ENCODE results near the gene CCDC116. TPM values are rescaled to one million over a fixed set of nuclear protein-coding genes. Genes with fewer than 3 reads are reported as not detected.
"Not testable (repeated sequence)": the region's sequence is repeated elsewhere in the genome, so short reads cannot be mapped to it uniquely, and the experiment has no call there.

CCDC116 gene
- total and polyA plus RNA-seq, 3 experiments from 2014 or later: 0.48 to 0.51 TPM; not detected in 1

GRCh38 chr22:21677606-21678443, 45.3 kb downstream of the CCDC116 start:
- no peak overlapping the region for H3K4me3 ChIP-seq (ENCODE audit: low read length)
- peak overlapping the region in 2 of 8 donors; percentile 73 to 81 for H3K27ac Mint-ChIP-seq
- H3K36me3 ChIP-seq (ENCODE audit: insufficient read depth, low read length): peaks cover 31% of the 10 kb centered on the region
- H3K27me3 ChIP-seq (ENCODE audit: insufficient read depth, low read length, poor library complexity, severe bottlenecking): no peaks in the 10 kb centered on the region
- CTCF ChIA-PET: no interaction called here
- no peaks in the 10 kb centered on the region for H3K4me1 ChIP-seq (ENCODE audit: insufficient read depth, low read length)
- POLR2A ChIA-PET: no interaction called here
- H3K27ac ChIP-seq (ENCODE audit: low read depth, low read length): no peak overlapping the region
- H3K27me3 Mint-ChIP-seq: no peaks in the 10 kb centered on the region
- H3K9me3 ChIP-seq (ENCODE audit: low read length): no peaks in the 10 kb centered on the region
- DNase-seq: no peak
- H3K4me1 Mint-ChIP-seq: peaks cover 0 to 3% (median 0%) of the 10 kb centered on the region in 3 donors
- H3K9me3 Mint-ChIP-seq: no peaks in the 10 kb centered on the region
- H3K4me3 Mint-ChIP-seq: no peak overlapping the region
- peaks cover 3 to 76% (median 12%) of the 10 kb centered on the region in 3 donors for H3K36me3 Mint-ChIP-seq

GRCh38 chr22:21678842-21679241, 46.3 kb downstream of the CCDC116 start:
- H3K4me1 ChIP-seq (ENCODE audit: insufficient read depth, low read length); CTCF ChIA-PET; H3K9me3 ChIP-seq (ENCODE audit: low read length); DNase-seq; H3K9me3 Mint-ChIP-seq; H3K4me1 Mint-ChIP-seq; H3K27ac ChIP-seq (ENCODE audit: low read depth, low read length); H3K4me3 Mint-ChIP-seq; H3K27me3 Mint-ChIP-seq; H3K4me3 ChIP-seq (ENCODE audit: low read length); POLR2A ChIA-PET; H3K27me3 ChIP-seq (ENCODE audit: insufficient read depth, low read length, poor library complexity, severe bottlenecking): not testable (repeated sequence)
- Mint-ChIP-seq H3K27ac (peak overlapping the region in 2 of 8 donors; percentile 21 to 24), H3K36me3 (peaks cover 0 to 73% (median 14%) of the 10 kb centered on the region in 3 donors)
- peaks cover 28% of the 10 kb centered on the region for H3K36me3 ChIP-seq (ENCODE audit: insufficient read depth, low read length)

GRCh38 chr22:21679383-21679782, 46.8 kb downstream of the CCDC116 start:
- H3K4me3 ChIP-seq (ENCODE audit: low read length): no peak overlapping the region
- Mint-ChIP-seq H3K4me3 (no peak overlapping the region), H3K27me3 (no peaks in the 10 kb centered on the region), H3K4me1 (peaks cover 0 to 3% (median 0%) of the 10 kb centered on the region in 3 donors), H3K9me3 (no peaks in the 10 kb centered on the region), H3K36me3 (peaks cover 0 to 68% (median 14%) of the 10 kb centered on the region in 3 donors), H3K27ac (no peak overlapping the region)
- H3K27ac ChIP-seq (ENCODE audit: low read depth, low read length): no peak overlapping the region
- peaks cover 26% of the 10 kb centered on the region for H3K36me3 ChIP-seq (ENCODE audit: insufficient read depth, low read length)
- no peaks in the 10 kb centered on the region for H3K4me1 ChIP-seq (ENCODE audit: insufficient read depth, low read length)
- no peaks in the 10 kb centered on the region for H3K9me3 ChIP-seq (ENCODE audit: low read length)
- H3K27me3 ChIP-seq (ENCODE audit: insufficient read depth, low read length, poor library complexity, severe bottlenecking): no peaks in the 10 kb centered on the region
- no peak for DNase-seq
- CTCF ChIA-PET: no interaction called here
- POLR2A ChIA-PET: no interaction called here

- Mint-ChIP-seq H3K27ac (peak overlapping the region in 4 of 8 donors; percentile 12 to 96 (median 40)), H3K4me3 (no peak overlapping the region), H3K27me3 (no peaks in the 10 kb centered on the region), H3K9me3 (no peaks in the 10 kb centered on the region), H3K4me1 (peaks cover 0 to 3% (median 0%) of the 10 kb centered on the region in 3 donors), H3K36me3 (peaks cover 0 to 67% (median 13%) of the 10 kb centered on the region in 3 donors)
- DNase-seq: no peak
- no peaks in the 10 kb centered on the region for H3K27me3 ChIP-seq (ENCODE audit: insufficient read depth, low read length, poor library complexity, severe bottlenecking)
- H3K9me3 ChIP-seq (ENCODE audit: low read length): no peaks in the 10 kb centered on the region
- H3K4me1 ChIP-seq (ENCODE audit: insufficient read depth, low read length): no peaks in the 10 kb centered on the region
- no peak overlapping the region for H3K4me3 ChIP-seq (ENCODE audit: low read length)
- CTCF ChIA-PET: no interaction called here
- no peak overlapping the region for H3K27ac ChIP-seq (ENCODE audit: low read depth, low read length)
- POLR2A ChIA-PET: no interaction called here
- H3K36me3 ChIP-seq (ENCODE audit: insufficient read depth, low read length): peaks cover 21% of the 10 kb centered on the region
Observed at GRCh38 chr22:21680830-21681565, 48.4 kb downstream of the CCDC116 start.

- CTCF ChIA-PET: no interaction called here
- DNase-seq: no peak
- no peaks in the 10 kb centered on the region for H3K27me3 ChIP-seq (ENCODE audit: insufficient read depth, low read length, poor library complexity, severe bottlenecking)
- peaks cover 0 to 68% (median 10%) of the 10 kb centered on the region in 3 donors for H3K36me3 Mint-ChIP-seq
- H3K9me3 ChIP-seq (ENCODE audit: low read length): no peaks in the 10 kb centered on the region
- H3K4me3 Mint-ChIP-seq: no peak overlapping the region
- H3K4me1 ChIP-seq (ENCODE audit: insufficient read depth, low read length): no peaks in the 10 kb centered on the region
- no peaks in the 10 kb centered on the region for H3K27me3 Mint-ChIP-seq
- H3K4me3 ChIP-seq (ENCODE audit: low read length): no peak overlapping the region
- no peak overlapping the region for H3K27ac ChIP-seq (ENCODE audit: low read depth, low read length)
- peaks cover 27% of the 10 kb centered on the region for H3K36me3 ChIP-seq (ENCODE audit: insufficient read depth, low read length)
- POLR2A ChIA-PET: no interaction called here
- H3K9me3 Mint-ChIP-seq: no peaks in the 10 kb centered on the region
- peaks cover 0 to 3% (median 0%) of the 10 kb centered on the region in 3 donors for H3K4me1 Mint-ChIP-seq
- peak overlapping the region in 2 of 8 donors; percentile 29 to 71 for H3K27ac Mint-ChIP-seq
Observed at GRCh38 chr22:21681566-21682370, 49.2 kb downstream of the CCDC116 start.

- no peak for DNase-seq
- POLR2A ChIA-PET: no interaction called here
- H3K27me3 ChIP-seq (ENCODE audit: insufficient read depth, low read length, poor library complexity, severe bottlenecking): no peaks in the 10 kb centered on the region
- H3K27me3 Mint-ChIP-seq: no peaks in the 10 kb centered on the region
- no peak overlapping the region for H3K27ac ChIP-seq (ENCODE audit: low read depth, low read length)
- H3K4me3 ChIP-seq (ENCODE audit: low read length): no peak overlapping the region
- no peak overlapping the region for H3K27ac Mint-ChIP-seq
- H3K9me3 ChIP-seq (ENCODE audit: low read length): no peaks in the 10 kb centered on the region
- H3K9me3 Mint-ChIP-seq: no peaks in the 10 kb centered on the region
- H3K36me3 ChIP-seq (ENCODE audit: insufficient read depth, low read length): peaks cover 35% of the 10 kb centered on the region
- peaks cover 0 to 71% (median 10%) of the 10 kb centered on the region in 3 donors for H3K36me3 Mint-ChIP-seq
- CTCF ChIA-PET: no interaction called here
- H3K4me1 Mint-ChIP-seq: peaks cover 0 to 3% (median 0%) of the 10 kb centered on the region in 3 donors
- H3K4me1 ChIP-seq (ENCODE audit: insufficient read depth, low read length): no peaks in the 10 kb centered on the region
- no peak overlapping the region for H3K4me3 Mint-ChIP-seq
Observed at GRCh38 chr22:21682385-21683175, 50.0 kb downstream of the CCDC116 start.

- POLR2A ChIA-PET: no interaction called here
- no peaks in the 10 kb centered on the region for H3K9me3 ChIP-seq (ENCODE audit: low read length)
- DNase-seq: no peak
- no peak overlapping the region for H3K27ac ChIP-seq (ENCODE audit: low read depth, low read length)
- Mint-ChIP-seq H3K27ac (peak overlapping the region in 1 of 8 donors; percentile 32), H3K27me3 (no peaks in the 10 kb centered on the region), H3K36me3 (peaks cover 0 to 71% (median 10%) of the 10 kb centered on the region in 3 donors), H3K4me3 (no peak overlapping the region), H3K4me1 (peaks cover 0 to 3% (median 0%) of the 10 kb centered on the region in 3 donors), H3K9me3 (no peaks in the 10 kb centered on the region)
- H3K27me3 ChIP-seq (ENCODE audit: insufficient read depth, low read length, poor library complexity, severe bottlenecking): no peaks in the 10 kb centered on the region
- CTCF ChIA-PET: no interaction called here
- no peaks in the 10 kb centered on the region for H3K4me1 ChIP-seq (ENCODE audit: insufficient read depth, low read length)
- H3K4me3 ChIP-seq (ENCODE audit: low read length): no peak overlapping the region
- peaks cover 38% of the 10 kb centered on the region for H3K36me3 ChIP-seq (ENCODE audit: insufficient read depth, low read length)
Observed at GRCh38 chr22:21683401-21683811, 50.8 kb downstream of the CCDC116 start.
